Activated CD8-positive, alpha-beta memory T cell treated with anti-CD3 and anti-CD28 coated beads, Interleukin-2, amount 10 ng/mL, durations not matched to agents 7 days and 5 days (primary cell): ENCODE measurements around the gene IFI27. TPM values are rescaled to one million over a fixed set of nuclear protein-coding genes. Genes with fewer than 3 reads are reported as not detected.
A peak's percentile ranks its signal among the peaks of the same experiment; 100 is the strongest.

Experiments used
- ATAC-seq: fragments of 150-1000 bp; cut with Tn5 transposase; one replicate; pipeline ENCODE4 v1.10.0; 2021; ENCODE audit warnings: moderate library complexity
- CTCF ChIA-PET: fragments of 350-600 bp; sonication (Branson Sonifier 250); formaldehyde crosslinking; loops from one replicate; lab custom pipeline; 2021; ENCODE audit warnings: antibody characterized with exemption; lab: Charles Lee
- DNase-seq: peaks from one replicate; pipeline ENCODE4 v3.0.0-alpha.2; 2020
- H3K27ac Mint-ChIP-seq: one replicate; pipeline ENCODE4 v1.8.0; 2021; ENCODE audit warnings: mild to moderate bottlenecking, mixed read lengths
- H3K27me3 Mint-ChIP-seq: one replicate; pipeline ENCODE4 v1.8.0; 2021; ENCODE audit warnings: mixed read lengths
- H3K36me3 Mint-ChIP-seq: one replicate; pipeline ENCODE4 v1.8.0; 2021; ENCODE audit warnings: mild to moderate bottlenecking, mixed read lengths
- H3K4me1 Mint-ChIP-seq: one replicate; pipeline ENCODE4 v1.8.0; 2021; ENCODE audit warnings: mixed read lengths
- H3K4me3 Mint-ChIP-seq: one replicate; pipeline ENCODE4 v1.8.0; 2021; ENCODE audit warnings: mild to moderate bottlenecking, moderate library complexity, mixed read lengths
- H3K9me3 Mint-ChIP-seq: one replicate; pipeline ENCODE4 v1.8.0; 2022; ENCODE audit warnings: low read depth, mixed read lengths
- total RNA-seq, 2 experiments: library from RNA; stranded (reverse); gene quantifications; one replicate each; pipeline ENCODE4 v1.2.3, GENCODE V29; 2021

The IFI27 gene
- total RNA-seq, 2 experiments from 2014 or later, result 81.5 to 325 TPM

DNA sequence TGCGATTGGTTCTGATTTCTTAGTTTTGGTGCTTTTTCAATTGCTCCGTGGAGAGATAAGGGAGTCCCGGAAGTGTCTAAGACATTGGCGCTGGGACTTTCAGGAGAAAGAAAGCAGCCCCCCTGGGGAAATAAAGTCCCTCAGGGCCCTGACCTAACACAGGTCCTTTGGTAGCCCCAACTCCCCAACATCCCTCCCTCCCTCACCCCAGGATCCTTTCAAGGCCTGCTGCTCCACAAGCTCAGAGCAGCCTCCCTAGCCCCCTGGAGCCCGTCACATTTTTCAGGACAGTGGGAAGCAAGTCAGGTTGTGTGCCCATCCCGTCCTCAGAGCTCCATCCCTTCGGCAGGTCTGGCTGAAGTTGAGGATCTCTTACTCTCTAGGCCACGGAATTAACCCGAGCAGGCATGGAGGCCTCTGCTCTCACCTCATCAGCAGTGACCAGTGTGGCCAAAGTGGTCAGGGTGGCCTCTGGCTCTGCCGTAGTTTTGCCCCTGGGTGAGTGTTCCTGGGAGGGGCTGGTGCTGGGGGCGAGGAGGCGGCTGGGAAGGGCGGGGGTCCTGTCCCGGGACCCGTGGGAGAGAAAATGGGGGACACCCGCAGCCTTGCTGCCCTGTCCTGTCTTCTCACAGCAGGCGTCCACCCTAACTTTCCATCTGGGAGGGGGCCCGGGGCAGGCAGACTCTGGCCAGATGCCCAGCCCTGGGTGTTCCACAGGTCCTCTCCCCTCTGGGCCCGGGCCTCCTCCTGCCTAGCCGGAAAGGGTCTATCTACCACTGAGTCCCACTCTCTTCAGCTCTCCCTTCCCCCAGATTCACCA lies 950 bp downstream of the IFI27 start:
- H3K27me3 Mint-ChIP-seq, result peaks cover 4% of the 10 kb centered on the region
- peaks cover 25% of the 10 kb centered on the region for H3K4me1 Mint-ChIP-seq
- CTCF ChIA-PET, result interaction anchor here (1.0 to 1.4 kb wide), 4 partner anchors 15 to 75 kb away, joined by 3 to 5 read pairs (median 3); no protein-coding TSS in a partner anchor
- H3K27ac Mint-ChIP-seq, result peak overlapping the region; percentile 82
- peak overlapping the region; percentile 69 for H3K4me3 Mint-ChIP-seq
- no peaks in the 10 kb centered on the region for H3K9me3 Mint-ChIP-seq
- DNase-seq (peak; percentile 29), ATAC-seq (no peak)
- H3K36me3 Mint-ChIP-seq, result peaks cover 6% of the 10 kb centered on the region

DNA sequence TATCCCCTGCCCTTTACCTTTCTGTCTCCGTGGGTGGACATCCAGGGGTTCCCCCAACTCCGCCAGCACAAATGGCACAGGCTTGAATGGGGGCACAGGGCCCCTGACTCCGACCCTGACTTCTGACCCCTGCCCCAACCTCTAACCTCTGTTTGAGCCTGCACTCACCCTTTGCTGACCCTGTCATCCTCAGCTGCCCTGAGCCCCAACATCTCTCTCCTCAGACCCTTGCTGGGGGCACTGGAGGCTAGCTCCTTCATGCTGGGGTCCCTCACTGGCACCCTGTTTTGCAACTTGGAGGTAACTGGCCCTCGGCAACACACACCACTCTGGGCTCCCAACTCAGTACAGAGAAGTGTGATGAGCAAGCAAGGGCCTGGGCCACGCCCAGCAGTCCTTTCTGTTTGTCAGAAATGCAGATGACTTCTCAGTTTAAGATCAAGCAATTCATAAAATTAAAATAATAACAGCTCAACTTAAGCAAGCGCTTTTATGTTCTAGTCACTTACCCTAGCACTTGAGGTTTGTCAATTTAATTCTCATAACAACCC lies 2.1 kb downstream of the IFI27 start:
- CTCF ChIA-PET, result interaction anchor here (1.4 to 1.5 kb wide), 2 partner anchors 24 to 77 kb away, joined by 5 read pairs; no protein-coding TSS in a partner anchor
- Mint-ChIP-seq H3K27ac (no peak overlapping the region), H3K4me1 (peaks cover 28% of the 10 kb centered on the region), H3K27me3 (peaks cover 8% of the 10 kb centered on the region), H3K36me3 (peaks cover 6% of the 10 kb centered on the region), H3K4me3 (peak overlapping the region; percentile 69), H3K9me3 (no peaks in the 10 kb centered on the region)
- no peak for ATAC-seq
- no peak for DNase-seq

GRCh38 chr14:94113073-94113472 lies 2.5 kb downstream of the IFI27 start:
- no peak for ATAC-seq
- no peak overlapping the region for H3K27ac Mint-ChIP-seq
- H3K4me3 Mint-ChIP-seq, result no peak overlapping the region
- CTCF ChIA-PET, result interaction anchor here (1.4 to 1.5 kb wide), 2 partner anchors 24 to 77 kb away, joined by 5 read pairs; no protein-coding TSS in a partner anchor
- peaks cover 33% of the 10 kb centered on the region for H3K4me1 Mint-ChIP-seq
- no peaks in the 10 kb centered on the region for H3K9me3 Mint-ChIP-seq
- no peak for DNase-seq
- peaks cover 3% of the 10 kb centered on the region for H3K36me3 Mint-ChIP-seq
- H3K27me3 Mint-ChIP-seq, result peaks cover 8% of the 10 kb centered on the region

- Mint-ChIP-seq H3K27me3 (peaks cover 8% of the 10 kb centered on the region), H3K36me3 (peaks cover 3% of the 10 kb centered on the region), H3K27ac (no peak overlapping the region), H3K9me3 (no peaks in the 10 kb centered on the region), H3K4me1 (peaks cover 36% of the 10 kb centered on the region), H3K4me3 (no peak overlapping the region)
- DNase-seq (no peak), ATAC-seq (no peak)
- CTCF ChIA-PET, result interaction anchor here (1.5 kb wide), 1 partner anchor 23 kb away, joined by 5 read pairs; no protein-coding TSS in a partner anchor
These were observed 3.0 kb downstream of the IFI27 start for GRCh38 chr14:94113490-94113889.

DNA sequence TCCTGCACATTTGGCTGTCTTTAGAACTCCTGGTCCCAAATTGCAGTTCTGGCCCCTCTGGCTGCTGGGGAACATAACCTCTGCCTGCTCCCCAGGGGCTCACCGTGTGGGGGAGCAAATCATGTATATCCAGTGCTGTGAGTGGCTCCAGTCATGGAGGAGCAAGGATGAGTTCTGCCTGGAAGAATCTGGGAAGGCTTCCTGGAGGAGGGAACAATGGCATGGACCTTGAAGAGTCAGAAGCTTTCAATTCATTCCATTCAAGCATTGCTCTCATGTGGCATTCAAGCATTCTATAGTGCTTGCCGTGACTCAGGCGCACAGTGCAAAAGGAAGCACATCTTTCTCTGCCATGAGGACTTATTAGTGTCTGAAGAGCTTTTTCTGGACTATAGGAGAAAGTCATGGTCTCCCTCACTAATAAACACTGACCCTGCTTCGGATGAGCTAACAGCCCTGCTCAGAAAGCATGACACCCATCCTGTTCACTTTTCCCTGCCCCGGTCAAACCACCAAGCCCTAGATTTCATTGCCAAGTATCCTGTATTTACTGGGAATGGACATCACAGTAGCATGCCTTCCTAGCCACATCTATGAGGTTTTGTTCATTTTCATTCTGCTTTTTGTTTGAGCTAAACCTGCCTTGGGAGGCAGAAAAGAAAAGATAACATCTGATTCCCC lies 3.5 kb downstream of the IFI27 start:
- CTCF ChIA-PET, result interaction anchor here (0.9 to 2.1 kb wide), 6 partner anchors 18 to 174 kb away, joined by 3 to 7 read pairs (median 4); no protein-coding TSS in a partner anchor

DNA sequence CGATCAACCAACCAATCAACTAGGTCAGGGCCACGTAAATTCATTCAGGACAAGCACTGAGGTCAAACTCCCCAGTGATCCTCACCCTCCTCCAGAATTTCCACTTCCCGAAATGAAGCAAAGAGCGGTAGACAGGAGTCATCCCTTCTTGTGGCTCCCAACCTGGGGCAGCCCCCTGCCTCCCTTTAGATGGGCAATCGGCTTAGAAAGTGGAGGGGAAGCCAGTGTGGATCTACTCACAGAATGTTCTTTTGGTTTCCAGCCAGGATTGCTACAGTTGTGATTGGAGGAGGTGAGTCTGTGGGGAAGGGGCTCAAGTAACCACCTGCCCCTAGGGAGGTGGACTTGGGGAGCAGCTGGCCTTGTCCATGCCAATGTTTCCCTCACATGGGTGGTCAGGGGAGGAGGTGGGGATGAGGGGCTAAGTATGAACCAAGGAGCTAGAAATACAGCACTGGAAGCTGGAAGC lies 4.1 kb downstream of the IFI27 start:
- peaks cover 3% of the 10 kb centered on the region for H3K9me3 Mint-ChIP-seq
- H3K4me1 Mint-ChIP-seq, result peaks cover 36% of the 10 kb centered on the region
- DNase-seq (no peak), ATAC-seq (no peak)
- peaks cover 5% of the 10 kb centered on the region for H3K36me3 Mint-ChIP-seq
- peaks cover 8% of the 10 kb centered on the region for H3K27me3 Mint-ChIP-seq
- H3K27ac Mint-ChIP-seq, result no peak overlapping the region
- CTCF ChIA-PET, result interaction anchor here (0.9 to 2.1 kb wide), 6 partner anchors 15 to 175 kb away, joined by 3 to 7 read pairs (median 4); partner anchors contain the start of gene IFI27L2
- no peak overlapping the region for H3K4me3 Mint-ChIP-seq

More for the DNA sequence above, 3.5 kb downstream of the IFI27 start:
- DNase-seq, result no peak
- Mint-ChIP-seq H3K36me3 (peaks cover 3% of the 10 kb centered on the region), H3K9me3 (no peaks in the 10 kb centered on the region), H3K27ac (no peak overlapping the region), H3K4me1 (peaks cover 36% of the 10 kb centered on the region), H3K27me3 (peaks cover 8% of the 10 kb centered on the region), H3K4me3 (no peak overlapping the region)
- ATAC-seq, result no peak

GRCh38 chr14:94115058-94115591 lies 4.6 kb downstream of the IFI27 start:
- Mint-ChIP-seq H3K4me1 (peaks cover 33% of the 10 kb centered on the region), H3K9me3 (peaks cover 3% of the 10 kb centered on the region), H3K4me3 (no peak overlapping the region), H3K36me3 (peaks cover 5% of the 10 kb centered on the region), H3K27ac (no peak overlapping the region), H3K27me3 (peaks cover 8% of the 10 kb centered on the region)
- CTCF ChIA-PET, result interaction anchor here (0.9 to 2.1 kb wide), 6 partner anchors 15 to 175 kb away, joined by 3 to 7 read pairs (median 4); partner anchors contain the start of gene IFI27L2
- ATAC-seq (no peak), DNase-seq (no peak)

DNA sequence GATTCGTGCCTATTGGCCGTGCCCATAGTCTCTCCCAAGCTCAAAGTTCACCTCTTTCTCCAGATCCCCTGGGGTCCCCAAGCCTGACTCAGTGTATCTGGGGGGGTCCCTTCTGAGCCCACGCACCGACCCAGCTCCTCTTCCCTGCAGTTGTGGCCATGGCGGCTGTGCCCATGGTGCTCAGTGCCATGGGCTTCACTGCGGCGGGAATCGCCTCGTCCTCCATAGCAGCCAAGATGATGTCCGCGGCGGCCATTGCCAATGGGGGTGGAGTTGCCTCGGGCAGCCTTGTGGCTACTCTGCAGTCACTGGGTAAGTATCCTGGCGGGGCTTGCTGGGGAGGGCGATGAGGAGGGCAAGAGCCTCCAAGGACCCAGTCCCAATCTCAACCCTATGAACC lies 5.1 kb downstream of the IFI27 start:
- Mint-ChIP-seq H3K9me3 (peaks cover 3% of the 10 kb centered on the region), H3K27ac (no peak overlapping the region), H3K36me3 (peaks cover 5% of the 10 kb centered on the region), H3K4me1 (peaks cover 30% of the 10 kb centered on the region), H3K4me3 (no peak overlapping the region), H3K27me3 (peaks cover 8% of the 10 kb centered on the region)
- CTCF ChIA-PET, result interaction anchor here (1.3 to 2.1 kb wide), 4 partner anchors 14 to 175 kb away, joined by 3 to 7 read pairs (median 6); partner anchors contain the start of gene IFI27L2
- ATAC-seq, result no peak
- DNase-seq, result no peak

DNA sequence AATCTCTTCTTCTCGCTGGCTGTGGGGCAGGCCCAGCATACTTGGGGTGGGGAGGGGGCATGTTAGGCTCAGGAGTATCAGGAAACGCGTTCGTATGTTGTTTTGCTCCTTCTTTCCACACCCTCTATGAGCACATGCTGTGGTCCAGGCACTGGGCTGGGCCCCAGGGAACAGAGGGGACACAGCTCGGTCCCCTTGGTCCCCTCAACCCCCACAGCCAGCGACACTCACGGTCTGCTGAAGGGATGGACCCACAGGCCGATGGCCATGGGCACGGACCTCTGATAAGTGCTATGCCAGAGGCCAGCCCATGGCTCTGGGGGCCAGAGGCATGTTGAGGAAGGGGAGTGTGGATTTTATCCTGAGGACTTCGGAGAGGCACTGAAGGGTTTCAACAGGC lies 6.2 kb downstream of the IFI27 start:
- peaks cover 30% of the 10 kb centered on the region for H3K4me1 Mint-ChIP-seq
- no peak overlapping the region for H3K27ac Mint-ChIP-seq
- peaks cover 5% of the 10 kb centered on the region for H3K36me3 Mint-ChIP-seq
- H3K9me3 Mint-ChIP-seq, result peaks cover 6% of the 10 kb centered on the region
- no peak overlapping the region for H3K4me3 Mint-ChIP-seq
- CTCF ChIA-PET, result no interaction called here
- DNase-seq (no peak), ATAC-seq (no peak)
- peaks cover 8% of the 10 kb centered on the region for H3K27me3 Mint-ChIP-seq

- peaks cover 16% of the 10 kb centered on the region for H3K27me3 Mint-ChIP-seq
- no peak overlapping the region for H3K27ac Mint-ChIP-seq
- no peak for ATAC-seq
- H3K36me3 Mint-ChIP-seq, result peaks cover 2% of the 10 kb centered on the region
- CTCF ChIA-PET, result interaction anchor here (0.7 kb wide), 1 partner anchor 66 kb away, joined by 3 read pairs; no protein-coding TSS in a partner anchor
- H3K4me1 Mint-ChIP-seq, result peaks cover 22% of the 10 kb centered on the region
- peaks cover 6% of the 10 kb centered on the region for H3K9me3 Mint-ChIP-seq
- DNase-seq, result no peak
- no peak overlapping the region for H3K4me3 Mint-ChIP-seq
These were observed 7.3 kb downstream of the IFI27 start for GRCh38 chr14:94117856-94118255.

- Mint-ChIP-seq H3K27ac (no peak overlapping the region), H3K4me3 (no peak overlapping the region), H3K36me3 (peaks cover 2% of the 10 kb centered on the region), H3K4me1 (peaks cover 14% of the 10 kb centered on the region), H3K9me3 (peaks cover 6% of the 10 kb centered on the region), H3K27me3 (peaks cover 16% of the 10 kb centered on the region)
- DNase-seq, result no peak
- ATAC-seq, result no peak
- CTCF ChIA-PET, result no interaction called here
These were observed 8.5 kb downstream of the IFI27 start for GRCh38 chr14:94119071-94119470.

- peaks cover 11% of the 10 kb centered on the region for H3K4me1 Mint-ChIP-seq
- no peak overlapping the region for H3K27ac Mint-ChIP-seq
- DNase-seq, result no peak
- H3K9me3 Mint-ChIP-seq, result peaks cover 6% of the 10 kb centered on the region
- peaks cover 12% of the 10 kb centered on the region for H3K27me3 Mint-ChIP-seq
- CTCF ChIA-PET, result no interaction called here
- ATAC-seq, result no peak
- no peak overlapping the region for H3K4me3 Mint-ChIP-seq
- H3K36me3 Mint-ChIP-seq, result peaks cover 2% of the 10 kb centered on the region
These were observed 10.3 kb downstream of the IFI27 start for GRCh38 chr14:94120667-94121340.
